GM23338 (cell line): Measurements from ENCODE around the gene BICRAL.

Experiments
- CREB1 ChIP-seq: fragments of 250-450 bp; sonication (Bioruptor Pico); IDR thresholded peaks from 2 replicates; pipeline ENCODE4 v1.5.0; 2020; ENCODE audit warnings: low read depth, mild to moderate bottlenecking, moderate library complexity
- CTCF ChIP-seq, 2 experiments: fragments of 200-600 bp in 1 of 2; sonication (generic) in 1 of 2; conservative IDR thresholded peaks; 2 replicates each; pipeline versions ENCODE4 v1.5.1 to v1.6.1; 2016 to 2017; ENCODE audit warnings: antibody characterized with exemption in 2 of 2, low read depth in 2 of 2, mild to moderate bottlenecking in 2 of 2, moderate library complexity in 1 of 2
- EZH2 ChIP-seq: fragments of 200-600 bp; sonication (generic); IDR thresholded peaks from one replicate; pipeline ENCODE4 v1.8.0; 2017; ENCODE audit warnings: antibody characterized with exemption, mild to moderate bottlenecking, low read depth; ENCODE audit not compliant: unreplicated experiment
- EZH2phosphoT487 ChIP-seq: fragments of 200-600 bp; sonication (generic); IDR thresholded peaks from one replicate; pipeline ENCODE4 v1.8.1; 2018; ENCODE audit warnings: antibody characterized with exemption; ENCODE audit not compliant: unreplicated experiment
- JUNB ChIP-seq: IDR thresholded peaks from one replicate; pipeline ENCODE4 v1.6.1; 2016; ENCODE audit warnings: antibody characterized with exemption; ENCODE audit not compliant: unreplicated experiment
- NANOG ChIP-seq: IDR thresholded peaks from 2 replicates; pipeline ENCODE4 v1.6.1; 2016; ENCODE audit warnings: antibody characterized with exemption, borderline replicate concordance
- POLR2AphosphoS5 ChIP-seq: IDR thresholded peaks from 2 replicates; pipeline ENCODE4 v1.6.1; 2016; ENCODE audit warnings: antibody characterized with exemption, low read depth
- REST ChIP-seq: IDR thresholded peaks from one replicate; pipeline ENCODE4 v1.6.1; 2018; ENCODE audit warnings: antibody characterized with exemption; ENCODE audit not compliant: unreplicated experiment
- STAT1 ChIP-seq: IDR thresholded peaks from one replicate; pipeline ENCODE4 v1.6.1; 2016; ENCODE audit warnings: antibody characterized with exemption; ENCODE audit not compliant: unreplicated experiment
- ZNF114 ChIP-seq: fragments of 250-450 bp; sonication (Bioruptor Pico); IDR thresholded peaks from 2 replicates; pipeline ENCODE4 v1.5.0; 2020; ENCODE audit warnings: mild to moderate bottlenecking, moderate library complexity
- ZNF331 ChIP-seq: fragments of 250-450 bp; sonication (Bioruptor Pico); IDR thresholded peaks from 2 replicates; pipeline ENCODE4 v1.5.0; 2020; ENCODE audit warnings: low read depth, mild to moderate bottlenecking, moderate library complexity
- TF ChIP-seq, protein P1 (sequence below): IDR thresholded peaks from 2 replicates; pipeline ENCODE4 v1.6.1; 2016; ENCODE audit warnings: antibody characterized with exemption

DNA sequence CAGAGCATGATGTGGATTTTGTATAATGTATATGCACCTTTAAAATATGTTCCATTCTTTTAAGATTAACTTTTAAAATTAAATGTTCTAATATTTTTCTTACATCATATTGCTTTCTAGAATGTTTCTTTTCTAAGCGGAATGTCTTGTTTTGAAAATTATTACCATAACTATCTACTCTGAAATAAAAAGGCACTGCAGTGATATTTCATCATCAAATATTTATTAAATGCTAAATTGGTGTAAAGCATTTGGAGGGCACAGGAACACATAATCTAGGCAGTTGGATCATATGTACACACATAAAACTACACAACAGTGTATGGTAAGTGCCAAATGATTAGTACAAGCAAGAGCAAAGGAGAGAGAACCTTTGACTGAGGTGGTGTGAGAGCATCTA, 13.8 kb downstream of the BICRAL start:
- TF ChIP-seq, protein P1, sequence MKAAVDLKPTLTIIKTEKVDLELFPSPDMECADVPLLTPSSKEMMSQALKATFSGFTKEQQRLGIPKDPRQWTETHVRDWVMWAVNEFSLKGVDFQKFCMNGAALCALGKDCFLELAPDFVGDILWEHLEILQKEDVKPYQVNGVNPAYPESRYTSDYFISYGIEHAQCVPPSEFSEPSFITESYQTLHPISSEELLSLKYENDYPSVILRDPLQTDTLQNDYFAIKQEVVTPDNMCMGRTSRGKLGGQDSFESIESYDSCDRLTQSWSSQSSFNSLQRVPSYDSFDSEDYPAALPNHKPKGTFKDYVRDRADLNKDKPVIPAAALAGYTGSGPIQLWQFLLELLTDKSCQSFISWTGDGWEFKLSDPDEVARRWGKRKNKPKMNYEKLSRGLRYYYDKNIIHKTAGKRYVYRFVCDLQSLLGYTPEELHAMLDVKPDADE: no peak
- TF ChIP-seq CTCF (conservative IDR thresholded peaks at IDR 0.05; ENCODE audit: low read depth in 2 of 2) (no peak), JUNB (no peak), ZNF331 (CRISPR knock-in tag) (no peak), REST (no peak), EZH2phosphoT487 (no peak), EZH2 (no peak), POLR2AphosphoS5 (no peak), CREB1 (no peak), NANOG (no peak), STAT1 (no peak), ZNF114 (CRISPR knock-in tag) (no peak)
